ENCODE results near the gene SUGP2.

Gene SUGP2

DNA sequence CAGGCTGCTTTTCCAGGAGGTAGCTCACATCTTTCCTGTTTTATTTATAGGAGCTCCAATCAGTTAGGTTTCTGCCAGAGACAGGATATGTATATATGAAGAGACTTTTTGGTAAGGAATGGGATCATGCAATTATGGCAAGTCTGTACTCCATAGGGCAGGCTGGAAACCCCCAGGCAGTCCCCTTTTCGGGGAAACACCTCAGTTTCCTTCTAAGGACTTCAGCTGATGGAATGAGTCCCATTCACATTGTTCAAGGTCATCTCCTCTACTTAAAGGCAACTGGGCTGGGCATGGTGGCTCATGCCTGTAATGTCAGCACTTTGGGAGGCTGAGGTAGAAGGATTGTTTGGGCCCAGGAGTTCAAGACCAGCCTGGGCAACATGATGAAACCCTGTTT, 19.6 kb upstream of the SUGP2 start:
- H3K9ac ChIP-seq (ENCODE audit: low read length in 5 of 5), result no peak overlapping the region
- peaks cover 0 to 2% (median 0%) of the 10 kb centered on the region in 5 donors for H3K4me1 ChIP-seq (ENCODE audit: control insufficient read depth in 5 of 5, insufficient read depth in 5 of 5, low read length in 5 of 5)
- H3K27me3 ChIP-seq (ENCODE audit: control insufficient read depth in 5 of 5, insufficient read depth in 4 of 5, low read length in 5 of 5), result no peaks in the 10 kb centered on the region
- no peak overlapping the region for H3K4me3 ChIP-seq (ENCODE audit: low read depth in 1 of 5, low read length in 5 of 5)
- H3K27ac ChIP-seq (ENCODE audit: low read depth, low read length), result no peak overlapping the region
- peaks cover 0 to 75% (median 52%) of the 10 kb centered on the region in 5 donors for H3K36me3 ChIP-seq (ENCODE audit: control insufficient read depth in 5 of 5, insufficient read depth in 5 of 5, low read length in 5 of 5)
- H3K9me3 ChIP-seq (ENCODE audit: control insufficient read depth in 5 of 5, low read length in 5 of 5), result no peaks in the 10 kb centered on the region

DNA sequence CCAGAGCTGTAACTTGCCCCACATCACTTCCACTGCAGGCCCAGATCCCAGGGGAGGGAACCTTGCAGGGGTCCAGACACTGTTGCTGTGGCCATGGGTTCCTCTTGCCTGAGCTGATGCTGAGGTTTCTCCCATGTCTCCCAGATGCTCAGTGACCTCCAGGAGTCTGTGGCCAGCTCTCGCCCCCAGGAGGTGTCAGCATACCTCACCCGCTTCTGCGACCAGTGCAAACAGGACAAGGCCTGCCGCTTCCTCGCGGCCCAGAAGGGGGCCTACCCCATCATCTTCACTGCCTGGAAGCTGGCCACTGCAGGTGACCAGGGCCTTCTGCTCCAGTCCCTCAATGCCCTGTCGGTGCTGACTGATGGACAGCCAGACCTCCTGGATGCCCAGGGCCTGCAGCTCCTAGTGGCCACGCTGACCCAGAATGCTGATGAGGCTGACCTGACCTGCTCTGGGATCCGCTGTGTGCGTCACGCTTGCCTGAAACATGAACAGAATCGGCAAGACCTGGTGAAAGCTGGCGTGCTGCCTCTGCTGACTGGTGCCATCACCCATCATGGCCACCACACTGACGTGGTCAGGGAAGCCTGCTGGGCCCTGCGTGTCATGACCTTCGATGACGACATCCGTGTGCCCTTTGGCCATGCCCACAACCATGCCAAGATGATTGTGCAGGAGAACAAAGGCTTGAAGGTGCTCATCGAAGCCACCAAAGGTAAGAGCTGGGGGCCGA, 18.3 kb upstream of the SUGP2 start:
- Histone ChIP-seq H3K9ac (ENCODE audit: low read length in 5 of 5) (no peak overlapping the region), H3K27ac (ENCODE audit: low read depth, low read length) (no peak overlapping the region), H3K4me3 (ENCODE audit: low read depth in 1 of 5, low read length in 5 of 5) (no peak overlapping the region), H3K27me3 (ENCODE audit: control insufficient read depth in 5 of 5, insufficient read depth in 4 of 5, low read length in 5 of 5) (no peaks in the 10 kb centered on the region), H3K4me1 (ENCODE audit: control insufficient read depth in 5 of 5, insufficient read depth in 5 of 5, low read length in 5 of 5) (peaks cover 0 to 2% (median 0%) of the 10 kb centered on the region in 5 donors), H3K9me3 (ENCODE audit: control insufficient read depth in 5 of 5, low read length in 5 of 5) (no peaks in the 10 kb centered on the region), H3K36me3 (ENCODE audit: control insufficient read depth in 5 of 5, insufficient read depth in 5 of 5, low read length in 5 of 5) (peaks cover 0 to 74% (median 40%) of the 10 kb centered on the region in 5 donors)

DNA sequence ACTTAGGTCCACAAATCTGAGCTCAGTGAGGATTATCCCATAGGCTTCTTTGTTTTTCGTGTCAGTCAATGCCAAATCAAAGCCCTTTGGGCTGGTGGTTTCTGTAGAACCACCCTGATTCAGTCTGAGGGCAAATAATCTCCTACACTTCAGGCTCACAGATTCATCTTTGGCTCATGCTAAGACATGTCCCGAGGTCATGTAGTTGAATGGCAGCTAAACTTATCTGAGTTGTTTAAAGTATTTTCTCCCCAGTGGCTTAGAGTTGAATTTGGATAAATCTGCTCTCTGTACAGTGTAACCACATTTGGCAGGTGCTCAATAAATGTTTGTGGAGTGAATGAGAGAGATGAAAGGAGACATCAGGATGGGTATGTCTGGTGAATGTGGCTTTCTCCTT, 17.4 kb upstream of the SUGP2 start:
- Histone ChIP-seq H3K36me3 (ENCODE audit: control insufficient read depth in 5 of 5, insufficient read depth in 5 of 5, low read length in 5 of 5) (peaks cover 0 to 73% (median 38%) of the 10 kb centered on the region in 5 donors), H3K4me1 (ENCODE audit: control insufficient read depth in 5 of 5, insufficient read depth in 5 of 5, low read length in 5 of 5) (peaks cover 0 to 2% (median 0%) of the 10 kb centered on the region in 5 donors), H3K27me3 (ENCODE audit: control insufficient read depth in 5 of 5, insufficient read depth in 4 of 5, low read length in 5 of 5) (no peaks in the 10 kb centered on the region), H3K4me3 (ENCODE audit: low read depth in 1 of 5, low read length in 5 of 5) (no peak overlapping the region), H3K27ac (ENCODE audit: low read depth, low read length) (no peak overlapping the region), H3K9me3 (ENCODE audit: control insufficient read depth in 5 of 5, low read length in 5 of 5) (no peaks in the 10 kb centered on the region), H3K9ac (ENCODE audit: low read length in 5 of 5) (no peak overlapping the region)

DNA sequence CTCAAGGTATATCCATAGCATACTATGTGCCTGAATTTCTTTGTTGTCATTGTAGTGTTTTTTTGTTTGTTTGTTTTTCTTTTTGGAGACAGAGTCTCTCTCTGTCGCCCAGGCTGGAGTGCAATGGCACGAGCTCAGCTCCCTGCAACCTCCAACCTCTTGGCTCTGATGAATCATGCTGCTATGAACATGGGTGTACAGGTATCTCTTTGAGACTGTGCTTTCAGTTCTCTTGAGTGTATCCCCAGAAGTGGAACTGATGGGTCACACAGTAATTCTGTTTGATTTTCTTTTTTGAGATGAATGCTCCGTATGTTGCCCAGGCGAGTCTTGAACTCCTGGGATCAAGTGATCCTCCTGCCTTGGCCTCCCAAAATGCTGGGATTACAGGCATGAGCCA, 16.8 kb upstream of the SUGP2 start:
- H3K27ac ChIP-seq (ENCODE audit: low read depth, low read length), result no peak overlapping the region
- H3K27me3 ChIP-seq (ENCODE audit: control insufficient read depth in 5 of 5, insufficient read depth in 4 of 5, low read length in 5 of 5), result no peaks in the 10 kb centered on the region
- no peak overlapping the region for H3K4me3 ChIP-seq (ENCODE audit: low read depth in 1 of 5, low read length in 5 of 5)
- no peaks in the 10 kb centered on the region for H3K9me3 ChIP-seq (ENCODE audit: control insufficient read depth in 5 of 5, low read length in 5 of 5)
- H3K9ac ChIP-seq (ENCODE audit: low read length in 5 of 5), result no peak overlapping the region
- peaks cover 0 to 67% (median 32%) of the 10 kb centered on the region in 5 donors for H3K36me3 ChIP-seq (ENCODE audit: control insufficient read depth in 5 of 5, insufficient read depth in 5 of 5, low read length in 5 of 5)
- H3K4me1 ChIP-seq (ENCODE audit: control insufficient read depth in 5 of 5, insufficient read depth in 5 of 5, low read length in 5 of 5), result peaks cover 0 to 2% (median 0%) of the 10 kb centered on the region in 5 donors

DNA sequence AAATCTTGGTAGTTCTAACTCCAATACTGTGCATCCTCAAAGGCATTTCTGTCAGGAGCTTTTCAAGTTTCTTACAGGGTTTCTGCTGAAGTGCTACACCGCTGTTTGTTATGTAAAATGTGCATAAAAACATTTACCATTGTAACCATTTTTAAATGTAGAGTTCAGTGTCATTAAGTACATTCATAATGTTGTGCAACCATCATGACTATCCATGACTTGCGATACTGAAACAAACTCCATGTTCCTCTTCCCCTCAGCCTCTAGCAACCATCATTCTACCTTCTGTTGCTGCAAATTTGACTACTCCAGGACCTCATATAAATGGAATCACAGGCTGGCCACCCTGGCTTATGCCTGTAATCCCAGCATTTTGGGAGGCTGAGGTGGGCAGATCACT, 16.1 kb upstream of the SUGP2 start:
- H3K4me1 ChIP-seq (ENCODE audit: control insufficient read depth in 5 of 5, insufficient read depth in 5 of 5, low read length in 5 of 5), result peaks cover 0 to 2% (median 0%) of the 10 kb centered on the region in 5 donors
- H3K9ac ChIP-seq (ENCODE audit: low read length in 5 of 5), result no peak overlapping the region
- no peak overlapping the region for H3K4me3 ChIP-seq (ENCODE audit: low read depth in 1 of 5, low read length in 5 of 5)
- no peaks in the 10 kb centered on the region for H3K9me3 ChIP-seq (ENCODE audit: control insufficient read depth in 5 of 5, low read length in 5 of 5)
- peaks cover 0 to 63% (median 29%) of the 10 kb centered on the region in 5 donors for H3K36me3 ChIP-seq (ENCODE audit: control insufficient read depth in 5 of 5, insufficient read depth in 5 of 5, low read length in 5 of 5)
- H3K27me3 ChIP-seq (ENCODE audit: control insufficient read depth in 5 of 5, insufficient read depth in 4 of 5, low read length in 5 of 5), result no peaks in the 10 kb centered on the region
- H3K27ac ChIP-seq (ENCODE audit: low read depth, low read length), result no peak overlapping the region

DNA sequence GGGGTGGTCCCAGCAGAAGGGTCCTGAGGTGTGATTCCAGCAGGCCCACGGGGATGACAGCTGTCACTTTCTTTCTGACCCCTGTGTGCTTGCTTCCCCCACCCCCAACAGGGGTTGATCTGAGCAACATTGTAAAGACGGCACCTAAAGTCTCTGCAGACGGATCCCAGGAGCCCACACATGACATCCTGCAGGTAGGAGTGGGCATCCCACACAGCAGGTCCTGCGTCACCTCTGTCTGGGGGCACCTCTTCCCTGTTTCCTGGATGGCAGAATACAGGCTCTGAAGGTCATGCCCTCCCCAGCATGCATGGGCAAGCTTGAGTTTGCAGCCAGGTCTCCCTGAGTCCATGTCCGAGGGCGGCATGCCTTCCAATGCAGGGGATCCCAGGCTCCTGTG, 10.6 kb upstream of the SUGP2 start:
- Histone ChIP-seq H3K9ac (ENCODE audit: low read length in 5 of 5) (no peak overlapping the region), H3K36me3 (ENCODE audit: control insufficient read depth in 5 of 5, insufficient read depth in 5 of 5, low read length in 5 of 5) (peaks cover 0 to 41% (median 16%) of the 10 kb centered on the region in 5 donors), H3K9me3 (ENCODE audit: control insufficient read depth in 5 of 5, low read length in 5 of 5) (no peaks in the 10 kb centered on the region), H3K27me3 (ENCODE audit: control insufficient read depth in 5 of 5, insufficient read depth in 4 of 5, low read length in 5 of 5) (no peaks in the 10 kb centered on the region), H3K4me3 (ENCODE audit: low read depth in 1 of 5, low read length in 5 of 5) (no peak overlapping the region), H3K27ac (ENCODE audit: low read depth, low read length) (no peak overlapping the region), H3K4me1 (ENCODE audit: control insufficient read depth in 5 of 5, insufficient read depth in 5 of 5, low read length in 5 of 5) (peaks cover 0 to 6% (median 5%) of the 10 kb centered on the region in 5 donors)

DNA sequence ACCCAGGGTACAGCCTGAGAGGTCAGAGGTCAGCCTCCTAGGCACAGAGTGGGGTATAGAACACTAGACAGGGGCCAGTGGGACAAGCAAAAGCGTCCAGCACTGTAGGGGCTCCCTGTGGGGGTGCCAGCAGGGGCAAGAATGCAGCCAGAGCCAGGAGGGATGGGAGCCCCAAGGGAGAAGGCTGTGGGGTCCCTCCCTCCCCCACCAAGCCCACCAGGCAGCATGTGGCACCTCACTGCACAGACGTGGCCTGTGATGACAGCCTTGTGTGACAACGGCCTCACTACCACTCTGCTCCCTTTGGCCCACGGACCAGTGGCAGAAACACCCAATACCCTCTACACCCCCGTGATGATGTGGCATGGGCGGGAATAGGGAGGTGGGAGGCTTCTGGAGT, 10.2 kb upstream of the SUGP2 start:
- Histone ChIP-seq H3K4me1 (ENCODE audit: control insufficient read depth in 5 of 5, insufficient read depth in 5 of 5, low read length in 5 of 5) (peaks cover 0 to 6% (median 5%) of the 10 kb centered on the region in 5 donors), H3K27ac (ENCODE audit: low read depth, low read length) (no peak overlapping the region), H3K9ac (ENCODE audit: low read length in 5 of 5) (no peak overlapping the region), H3K27me3 (ENCODE audit: control insufficient read depth in 5 of 5, insufficient read depth in 4 of 5, low read length in 5 of 5) (no peaks in the 10 kb centered on the region), H3K9me3 (ENCODE audit: control insufficient read depth in 5 of 5, low read length in 5 of 5) (no peaks in the 10 kb centered on the region), H3K36me3 (ENCODE audit: control insufficient read depth in 5 of 5, insufficient read depth in 5 of 5, low read length in 5 of 5) (peaks cover 0 to 41% (median 16%) of the 10 kb centered on the region in 5 donors), H3K4me3 (ENCODE audit: low read depth in 1 of 5, low read length in 5 of 5) (no peak overlapping the region)

GRCh38 chr19:19042732-19043280, 9.5 kb upstream of the SUGP2 start:
- Histone ChIP-seq H3K27me3 (ENCODE audit: control insufficient read depth in 5 of 5, insufficient read depth in 4 of 5, low read length in 5 of 5) (no peaks in the 10 kb centered on the region), H3K4me3 (ENCODE audit: low read depth in 1 of 5, low read length in 5 of 5) (no peak overlapping the region), H3K9ac (ENCODE audit: low read length in 5 of 5) (no peak overlapping the region), H3K9me3 (ENCODE audit: control insufficient read depth in 5 of 5, low read length in 5 of 5) (no peaks in the 10 kb centered on the region), H3K36me3 (ENCODE audit: control insufficient read depth in 5 of 5, insufficient read depth in 5 of 5, low read length in 5 of 5) (peaks cover 0 to 43% (median 17%) of the 10 kb centered on the region in 5 donors), H3K4me1 (ENCODE audit: control insufficient read depth in 5 of 5, insufficient read depth in 5 of 5, low read length in 5 of 5) (peaks cover 0 to 6% (median 5%) of the 10 kb centered on the region in 5 donors), H3K27ac (ENCODE audit: low read depth, low read length) (no peak overlapping the region)

- Histone ChIP-seq H3K36me3 (ENCODE audit: control insufficient read depth in 5 of 5, insufficient read depth in 5 of 5, low read length in 5 of 5) (peaks cover 0 to 27% (median 20%) of the 10 kb centered on the region in 5 donors), H3K9me3 (ENCODE audit: control insufficient read depth in 5 of 5, low read length in 5 of 5) (no peaks in the 10 kb centered on the region), H3K4me1 (ENCODE audit: control insufficient read depth in 5 of 5, insufficient read depth in 5 of 5, low read length in 5 of 5) (peaks cover 0 to 6% (median 5%) of the 10 kb centered on the region in 5 donors), H3K4me3 (ENCODE audit: low read depth in 1 of 5, low read length in 5 of 5) (no peak overlapping the region), H3K9ac (ENCODE audit: low read length in 5 of 5) (no peak overlapping the region), H3K27ac (ENCODE audit: low read depth, low read length) (no peak overlapping the region), H3K27me3 (ENCODE audit: control insufficient read depth in 5 of 5, insufficient read depth in 4 of 5, low read length in 5 of 5) (no peaks in the 10 kb centered on the region)
Observed at GRCh38 chr19:19040417-19040816, 7.1 kb upstream of the SUGP2 start.

DNA sequence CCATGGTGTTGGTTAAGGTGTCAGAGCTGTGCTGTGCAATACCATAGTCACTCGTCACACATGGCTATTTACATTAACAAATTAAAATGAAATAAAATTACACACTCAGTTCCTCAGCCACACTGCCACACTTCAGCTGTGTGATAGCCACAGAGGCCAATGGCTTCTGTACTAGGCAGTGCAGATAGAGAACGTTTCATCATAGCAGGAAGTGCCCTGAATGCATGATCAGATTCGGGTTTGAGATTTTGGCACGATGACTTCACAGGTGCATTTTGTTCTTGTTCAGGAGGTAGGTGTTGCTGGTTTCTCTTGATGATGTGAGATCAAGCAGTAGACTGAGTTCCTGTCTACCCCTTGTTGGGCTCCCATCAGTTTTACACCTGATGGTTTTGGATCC, 6.6 kb upstream of the SUGP2 start:
- peaks cover 0 to 6% (median 5%) of the 10 kb centered on the region in 5 donors for H3K4me1 ChIP-seq (ENCODE audit: control insufficient read depth in 5 of 5, insufficient read depth in 5 of 5, low read length in 5 of 5)
- no peak overlapping the region for H3K27ac ChIP-seq (ENCODE audit: low read depth, low read length)
- H3K36me3 ChIP-seq (ENCODE audit: control insufficient read depth in 5 of 5, insufficient read depth in 5 of 5, low read length in 5 of 5), result peaks cover 0 to 27% (median 20%) of the 10 kb centered on the region in 5 donors
- H3K27me3 ChIP-seq (ENCODE audit: control insufficient read depth in 5 of 5, insufficient read depth in 4 of 5, low read length in 5 of 5), result no peaks in the 10 kb centered on the region
- no peaks in the 10 kb centered on the region for H3K9me3 ChIP-seq (ENCODE audit: control insufficient read depth in 5 of 5, low read length in 5 of 5)
- H3K4me3 ChIP-seq (ENCODE audit: low read depth in 1 of 5, low read length in 5 of 5), result no peak overlapping the region
- no peak overlapping the region for H3K9ac ChIP-seq (ENCODE audit: low read length in 5 of 5)
